H1 (cell line): Measurements from ENCODE around the gene RMRP. TPM values are rescaled to one million over a fixed set of nuclear protein-coding genes. Genes with fewer than 3 reads are reported as not detected.

Experiments
- CTCF ChIA-PET: fragments of 300-600 bp; sonication (Branson Sonifier 250); formaldehyde crosslinking; loops from one replicate; lab custom pipeline; 2021; ENCODE audit not compliant: partially characterized antibody; lab: Charles Lee
- POLR2A ChIA-PET: fragments of 300-600 bp; sonication (Branson Sonifier 250); formaldehyde crosslinking; loops from one replicate; lab custom pipeline; 2021; ENCODE audit warnings: inconsistent platforms; ENCODE audit not compliant: partially characterized antibody; lab: Charles Lee
- DNase-seq, 2 experiments: peaks; one replicate each; pipeline versions ENCODE4 v3.0.0 to v3.0.0-alpha.2; 2010 to 2022; ENCODE audit warnings: low spot score in 2 of 2, low read depth in 1 of 2, mixed read lengths in 1 of 2
- FAIRE-seq: peaks from 2 replicates; lab custom pipeline; 2011; peaks lifted over from hg19 to GRCh38; lab: Jason Lieb, UNC
- H2AFZ ChIP-seq: 2 replicates; pipeline ENCODE4 v1.8.1; 2012; ENCODE audit warnings: low read length, inconsistent platforms
- H2AK5ac ChIP-seq: 2 replicates; pipeline ENCODE4 v1.6.1; 2013; ENCODE audit warnings: low read depth, low read length
- H2BK120ac ChIP-seq: replicated peaks from 2 replicates; pipeline ENCODE3; 2013; ENCODE audit warnings: low read depth, low read length, inconsistent platforms
- H2BK12ac ChIP-seq: 2 replicates; pipeline ENCODE4 v1.6.1; 2013; ENCODE audit warnings: low read depth, low read length
- H2BK15ac ChIP-seq: 2 replicates; pipeline ENCODE4 v1.6.1; 2013; ENCODE audit warnings: low read length
- H2BK20ac ChIP-seq: 2 replicates; pipeline ENCODE4 v1.6.1; 2013; ENCODE audit warnings: low read length
- H2BK5ac ChIP-seq: 2 replicates; pipeline ENCODE4 v1.6.1; 2013; ENCODE audit warnings: low read depth, low read length
- H3K14ac ChIP-seq: 2 replicates; pipeline ENCODE4 v1.6.1; 2013; ENCODE audit warnings: inconsistent platforms; ENCODE audit not compliant: insufficient read length
- H3K18ac ChIP-seq: 2 replicates; pipeline ENCODE4 v1.6.1; 2013; ENCODE audit warnings: low read length; ENCODE audit errors: extremely low read depth
- H3K23ac ChIP-seq: 2 replicates; pipeline ENCODE4 v1.6.1; 2013; ENCODE audit warnings: inconsistent platforms; ENCODE audit not compliant: insufficient read length
- H3K23me2 ChIP-seq: 2 replicates; pipeline ENCODE4 v1.6.1; 2013; ENCODE audit warnings: low read depth, low read length
- H3K27ac ChIP-seq: 2 replicates; pipeline ENCODE4 v1.6.1; 2011; ENCODE audit warnings: low read depth, low read length, inconsistent platforms
- H3K27me3 ChIP-seq, 4 experiments: replicated peaks in 1 of 4; 1 replicate in 1 of 4; 2 replicates in 3 of 4; pipeline versions ENCODE4 v1.6.1 to v1.8.1; 2011 to 2013; ENCODE audit warnings: low read length in 3 of 4, mild to moderate bottlenecking in 3 of 4, inconsistent platforms in 2 of 4, mixed read lengths in 2 of 4, moderate library complexity in 1 of 4; ENCODE audit not compliant: control insufficient read depth in 3 of 4, insufficient read depth in 3 of 4; ENCODE audit errors: extremely low read depth in 1 of 4
- H3K36me3 ChIP-seq, 4 experiments: 2 replicates each; pipeline versions ENCODE4 v1.6.1 to v1.8.1; 2011 to 2013; ENCODE audit warnings: mild to moderate bottlenecking in 4 of 4, low read length in 3 of 4, moderate library complexity in 2 of 4, control low read depth in 1 of 4, inconsistent platforms in 1 of 4; ENCODE audit not compliant: insufficient read depth in 4 of 4, control insufficient read depth in 2 of 4
- H3K4ac ChIP-seq: replicated peaks from 2 replicates; pipeline ENCODE3; 2013; ENCODE audit warnings: low read length, low read depth, mixed read lengths, inconsistent platforms; ENCODE audit not compliant: insufficient read length
- H3K4me1 ChIP-seq, 4 experiments: replicated peaks in 1 of 4; 1 replicate in 1 of 4; 2 replicates in 3 of 4; pipeline versions ENCODE4 v1.6.1 to v1.8.1; 2011 to 2013; ENCODE audit warnings: low read length in 3 of 4, inconsistent platforms in 2 of 4, mixed read lengths in 1 of 4; ENCODE audit not compliant: insufficient read depth in 4 of 4, control insufficient read depth in 3 of 4
- H3K4me2 ChIP-seq, 2 experiments: 2 replicates each; pipeline versions ENCODE4 v1.6.1 to v1.8.1; 2011 to 2013; ENCODE audit warnings: low read depth in 2 of 2, low read length in 2 of 2, control low read depth in 1 of 2, inconsistent platforms in 1 of 2, mild to moderate bottlenecking in 1 of 2; ENCODE audit not compliant: insufficient read depth in 1 of 2
- H3K4me3 ChIP-seq, 4 experiments: fragments of 200-600, 300-600 bp in 1 of 4; sonication (generic), shearing (Covaris generic), sonication (Bioruptor Twin) in 1 of 4; 2 replicates each; pipeline versions ENCODE4 v1.5.1 to v1.8.1; 2011 to 2016; ENCODE audit warnings: low read length in 4 of 4, low read depth in 3 of 4, control low read depth in 2 of 4, inconsistent platforms in 2 of 4, mild to moderate bottlenecking in 2 of 4, mixed read lengths in 1 of 4, moderate library complexity in 1 of 4; ENCODE audit not compliant: insufficient read depth in 2 of 4; ENCODE audit errors: extremely low read depth in 1 of 4
- H3K56ac ChIP-seq: replicated peaks from 2 replicates; pipeline ENCODE3; 2013; ENCODE audit warnings: low read depth, mild to moderate bottlenecking, mixed read lengths, low read length, inconsistent platforms; ENCODE audit not compliant: insufficient read length
- H3K79me1 ChIP-seq: 2 replicates; pipeline ENCODE4 v1.6.1; 2013; ENCODE audit warnings: low read depth, low read length, control low read depth
- H3K79me2 ChIP-seq, 2 experiments: 2 replicates each; pipeline versions ENCODE4 v1.6.1 to v1.8.1; 2012 to 2013; ENCODE audit warnings: low read length in 2 of 2, mild to moderate bottlenecking in 2 of 2, inconsistent platforms in 1 of 2; ENCODE audit not compliant: insufficient read depth in 2 of 2, control insufficient read depth in 1 of 2
- H3K9ac ChIP-seq, 4 experiments: replicated peaks in 1 of 4; 1 replicate in 1 of 4; 2 replicates in 3 of 4; pipeline versions ENCODE4 v1.6.1 to v1.8.1; 2011 to 2013; ENCODE audit warnings: low read depth in 3 of 4, low read length in 3 of 4, control low read depth in 2 of 4, mild to moderate bottlenecking in 2 of 4, moderate library complexity in 2 of 4, inconsistent platforms in 1 of 4; ENCODE audit errors: extremely low read depth in 1 of 4
- H3K9me3 ChIP-seq, 2 experiments: 2 replicates each; pipeline versions ENCODE4 v1.6.1 to v1.8.1; 2012 to 2013; ENCODE audit warnings: mild to moderate bottlenecking in 2 of 2, moderate library complexity in 2 of 2, control low read depth in 1 of 2, inconsistent platforms in 1 of 2, low read depth in 1 of 2, low read length in 1 of 2, mixed read lengths in 1 of 2; ENCODE audit not compliant: insufficient read depth in 2 of 2
- H4K20me1 ChIP-seq, 2 experiments: replicated peaks in 1 of 2; 2 replicates each; pipeline versions ENCODE3 to v1.8.1; 2011 to 2013; ENCODE audit warnings: inconsistent platforms in 2 of 2, low read length in 2 of 2, mild to moderate bottlenecking in 1 of 2; ENCODE audit not compliant: insufficient read depth in 2 of 2, control insufficient read depth in 1 of 2
- H4K5ac ChIP-seq: 2 replicates; pipeline ENCODE4 v1.6.1; 2013; ENCODE audit warnings: low read length, low read depth, mixed read lengths, inconsistent platforms; ENCODE audit not compliant: insufficient read length
- H4K8ac ChIP-seq: 2 replicates; pipeline ENCODE4 v1.8.0; 2013; ENCODE audit warnings: mild to moderate bottlenecking, moderate library complexity, low read length, inconsistent platforms; ENCODE audit not compliant: insufficient read depth; ENCODE audit errors: extremely low read depth
- H4K91ac ChIP-seq: replicated peaks from 2 replicates; pipeline ENCODE3; 2013; ENCODE audit warnings: low read length, mixed read lengths, inconsistent platforms; ENCODE audit not compliant: insufficient read length
- BRCA1 ChIP-seq: IDR thresholded peaks from 2 replicates; pipeline ENCODE4 v1.6.1; 2012; ENCODE audit warnings: low read depth, low read length, improper control_type of control experiment
- CTCF ChIP-seq, 3 experiments: IDR thresholded peaks; 1 replicate in 2 of 3; 2 replicates in 1 of 3; pipeline versions ENCODE4 v1.5.1 to v1.6.1; 2011; ENCODE audit warnings: low read length in 3 of 3, mild to moderate bottlenecking in 3 of 3, inconsistent platforms in 2 of 3, low read depth in 1 of 3, moderate library complexity in 1 of 3; ENCODE audit not compliant: insufficient read depth in 1 of 3; ENCODE audit errors: control extremely low read depth in 1 of 3
- FOSL1 ChIP-seq: IDR thresholded peaks from 2 replicates; pipeline ENCODE4 v1.6.1; 2011; ENCODE audit warnings: mild to moderate bottlenecking, low read depth, low read length, moderate library complexity; ENCODE audit not compliant: insufficient read depth
- RBBP5 ChIP-seq: IDR thresholded peaks from 2 replicates; pipeline ENCODE4 v1.7.1; 2012; ENCODE audit warnings: low read depth, mild to moderate bottlenecking, inconsistent platforms, low read length, moderate library complexity, borderline replicate concordance
- SAP30 ChIP-seq: fragments of 300-600 bp; sonication (generic); IDR thresholded peaks from 2 replicates; pipeline ENCODE4 v1.7.1; 2012; ENCODE audit warnings: low read length, moderate library complexity, mild to moderate bottlenecking, inconsistent platforms; ENCODE audit not compliant: insufficient read depth, insufficient replicate concordance
- SIN3A ChIP-seq, 2 experiments: IDR thresholded peaks in 1 of 2; conservative IDR thresholded peaks in 1 of 2; 2 replicates each; pipeline ENCODE4 v1.6.1; 2011 to 2012; ENCODE audit warnings: low read length in 2 of 2, improper control_type of control experiment in 1 of 2, low read depth in 1 of 2, mild to moderate bottlenecking in 1 of 2
- SIRT6 ChIP-seq: IDR thresholded peaks from one replicate; pipeline ENCODE4 v1.7.1; 2012; ENCODE audit warnings: low read length, inconsistent platforms
- WGBS, 2 experiments: shearing (Covaris generic) in 1 of 2; methylation state at CpG; one replicate each; pipeline versions ENCODE4 v1.1.6 to v1.1.7; 2013 to 2015; ENCODE audit warnings: low lambda C conversion rate in 2 of 2, mixed read lengths in 2 of 2, inconsistent platforms in 1 of 2, low coverage in 1 of 2, missing lambda C conversion rate in 1 of 2; ENCODE audit not compliant: insufficient replicate concordance in 2 of 2, insufficient coverage in 1 of 2, insufficient read length in 1 of 2; ENCODE audit errors: extremely low coverage in 1 of 2, missing lambda C conversion rate in 1 of 2; 5-methylcytosine and 5-hydroxymethylcytosine counted together
- polyA plus RNA-seq, 7 experiments: library from polyadenylated mRNA; depleted of rRNA in 3 of 7; stranded (reverse) in 5 of 7; unstranded in 2 of 7; fragments of >200 nt in 5 of 7; fragments of 200-250 nt in 2 of 7; gene quantifications; 1 replicate in 5 of 7; 2 replicates in 1 of 7; 4 replicates in 1 of 7; pipeline versions ENCODE4 v1.2.1 to v1.2.3, GENCODE V29; 2011 to 2013; ENCODE audit warnings: missing spikeins in 2 of 7, mixed read lengths in 2 of 7
- total RNA-seq: library from RNA; stranded (reverse); fragmentation: NEBNext Ultra II Directional; extraction: Animal tissue kit (Norgen Biotek cat#: 25700); gene quantifications from 2 replicates; pipeline ENCODE4 v1.2.1, GENCODE V29; 2021

RMRP gene
- total and polyA plus RNA-seq, 2 of the 8 experiments (the other 6 are each of a cell fraction or from before 2014, with no cell fraction given): 169 to 14,987 TPM

- FAIRE-seq (no peak), DNase-seq (peak in 1 of 2 experiments; percentile 82)
- Histone ChIP-seq H2BK12ac (peak overlapping the region; percentile 54; the same call in 1 of the 2 replicates), H3K23me2 (peaks cover 9% of the 10 kb centered on the region), H3K4ac (no peak overlapping the region), H3K56ac (peak overlapping the region; percentile 32), H3K4me1 (peaks cover 0 to 9% (median 5%) of the 10 kb centered on the region in 4 experiments; a peak in 4 of 7 replicates), H2AFZ (peak overlapping the region; percentile 99), H3K27me3 (peaks cover 0 to 18% (median 14%) of the 10 kb centered on the region in 4 experiments; a peak in 4 of 7 replicates), H3K9ac (peak overlapping the region in 3 of 4 experiments; percentile 3 to 44 (median 42); a peak in 4 of 7 replicates), H2BK15ac (peak overlapping the region; percentile 88; the same call in 1 of the 2 replicates), H3K36me3 (no peaks in the 10 kb centered on the region), H2AK5ac (no peak overlapping the region), H3K27ac (no peak overlapping the region), H4K20me1 (no peaks in the 10 kb centered on the region), H3K18ac (peak overlapping the region; percentile 75), H4K91ac (peak overlapping the region; percentile 66), H4K5ac (peak overlapping the region; percentile 34), H2BK120ac (no peak overlapping the region), H3K4me2 (peak overlapping the region; percentile 74 to 77), H3K9me3 (no peaks in the 10 kb centered on the region), H3K4me3 (peak overlapping the region; percentile 44 to 69 (median 50)), H4K8ac (peak overlapping the region; percentile 94), H3K23ac (no peak overlapping the region), H2BK20ac (no peak overlapping the region), H3K79me1 (no peaks in the 10 kb centered on the region), H3K79me2 (no peaks in the 10 kb centered on the region), H2BK5ac (peak overlapping the region; percentile 18; the same call in 1 of the 2 replicates), H3K14ac (no peak overlapping the region)
- ChIA-PET CTCF (interaction anchor here (0.6 to 5.2 kb wide), 14 partner anchors 11 to 638 kb away, joined by 3 to 31 read pairs (median 6); partner anchors contain the start of genes CCDC107, RMRP and SIT1), POLR2A (interaction anchor here (0.7 to 2.1 kb wide), 8 partner anchors 9 to 111 kb away, joined by 3 to 7 read pairs (median 4); partner anchors contain the start of genes ARHGEF39, CCDC107 and RMRP)
- 5% methylated on average over 50 of the region's 51 CpGs; no CpG with 5 or more reads in 1 of the 2 experiments for WGBS, 2 experiments
- TF ChIP-seq CTCF (IDR thresholded peaks at IDR 0.05; ENCODE audit: control extremely low read depth in 1 of 3, insufficient read depth in 1 of 3, low read depth in 1 of 3, low read length in 3 of 3) (peak in 2 of 3 experiments; percentile 18 to 33; a peak in 3 of 4 replicates), SIRT6 (no peak), FOSL1 (no peak), BRCA1 (no peak), RBBP5 (0 out of 2 replicates have a peak, but pooled peaks have one; percentile 67), SIN3A (conservative IDR thresholded peaks at IDR 0.05 in 1 of 2, IDR thresholded peaks at IDR 0.05 in 1 of 2; ENCODE audit: low read depth in 1 of 2, low read length in 2 of 2) (peak in 1 of 2 experiments; percentile 50; a peak in 1 of 4 replicates), SAP30 (no peak)
These were observed 40.9 kb downstream of the RMRP start for GRCh38 chr9:35616681-35617459.
